BJ (cell line): Measurements from ENCODE around the gene ITGB6. TPM values are rescaled to one million over a fixed set of nuclear protein-coding genes. Genes with fewer than 3 reads are reported as not detected.

Experiments
- CTCF ChIA-PET: fragments of 350-600 bp; formaldehyde crosslinking; extraction: SDS; loops from one replicate; lab custom pipeline; 2021; ENCODE audit warnings: antibody characterized with exemption, inconsistent platforms; lab: Yijun Ruan, JAX
- POLR2A ChIA-PET: fragments of 300-600 bp; sonication (Branson Sonifier 250); formaldehyde crosslinking; extraction: SDS; loops from one replicate; lab custom pipeline; 2021; ENCODE audit warnings: antibody characterized with exemption; lab: Charles Lee
- DNase-seq: peaks from one replicate; pipeline ENCODE4 v3.0.0-alpha.2; 2011; ENCODE audit warnings: low read depth
- H3K27me3 ChIP-seq: 2 replicates; pipeline ENCODE4 v1.6.0; 2011; ENCODE audit warnings: low read length; ENCODE audit not compliant: control insufficient read depth, insufficient read depth
- H3K36me3 ChIP-seq: 2 replicates; pipeline ENCODE4 v1.5.1; 2011; ENCODE audit warnings: low read length; ENCODE audit not compliant: control insufficient read depth, insufficient read depth
- H3K4me3 ChIP-seq: 2 replicates; pipeline ENCODE4 v1.5.1; 2011; ENCODE audit warnings: low read depth, mild to moderate bottlenecking, control low read depth, low read length
- polyA plus RNA-seq: library from polyadenylated mRNA; depleted of rRNA; stranded (reverse); fragments of >200 nt; gene quantifications from 2 replicates; pipeline ENCODE4 v1.2.3, GENCODE V29; 2011
- TF ChIP-seq, protein P1 (sequence below): IDR thresholded peaks from 2 replicates; pipeline ENCODE4 v1.5.1; 2011; ENCODE audit warnings: low read depth, mild to moderate bottlenecking, control low read depth, inconsistent platforms, low read length, moderate library complexity; ENCODE audit not compliant: insufficient read depth

ITGB6 gene
- polyA plus RNA-seq, 1 experiment, result 0.01 TPM

DNA sequence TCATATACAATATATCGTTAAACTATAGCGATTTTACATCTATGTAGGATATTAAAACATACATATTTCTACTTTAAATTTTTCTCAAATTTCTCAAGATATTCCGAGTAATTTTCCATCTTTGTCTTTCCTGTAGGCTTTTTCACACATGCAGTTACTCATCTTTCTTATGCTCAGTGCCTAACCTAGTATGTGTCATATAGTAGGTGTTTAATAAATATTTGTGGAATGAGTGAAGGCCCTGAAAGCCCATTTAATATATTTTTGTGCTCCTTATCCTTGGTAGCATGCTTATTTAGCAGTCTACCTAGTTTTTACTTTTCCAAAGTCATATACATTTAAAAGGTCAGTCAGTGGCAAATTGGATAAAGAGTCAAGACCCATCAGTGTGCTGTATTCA is 67.3 kb downstream of the ITGB6 start:
- H3K36me3 ChIP-seq, result no peaks in the 10 kb centered on the region
- ChIA-PET POLR2A (no interaction called here), CTCF (no interaction called here)
- no peak overlapping the region for H3K4me3 ChIP-seq
- DNase-seq, result no peak
- TF ChIP-seq, protein P1, sequence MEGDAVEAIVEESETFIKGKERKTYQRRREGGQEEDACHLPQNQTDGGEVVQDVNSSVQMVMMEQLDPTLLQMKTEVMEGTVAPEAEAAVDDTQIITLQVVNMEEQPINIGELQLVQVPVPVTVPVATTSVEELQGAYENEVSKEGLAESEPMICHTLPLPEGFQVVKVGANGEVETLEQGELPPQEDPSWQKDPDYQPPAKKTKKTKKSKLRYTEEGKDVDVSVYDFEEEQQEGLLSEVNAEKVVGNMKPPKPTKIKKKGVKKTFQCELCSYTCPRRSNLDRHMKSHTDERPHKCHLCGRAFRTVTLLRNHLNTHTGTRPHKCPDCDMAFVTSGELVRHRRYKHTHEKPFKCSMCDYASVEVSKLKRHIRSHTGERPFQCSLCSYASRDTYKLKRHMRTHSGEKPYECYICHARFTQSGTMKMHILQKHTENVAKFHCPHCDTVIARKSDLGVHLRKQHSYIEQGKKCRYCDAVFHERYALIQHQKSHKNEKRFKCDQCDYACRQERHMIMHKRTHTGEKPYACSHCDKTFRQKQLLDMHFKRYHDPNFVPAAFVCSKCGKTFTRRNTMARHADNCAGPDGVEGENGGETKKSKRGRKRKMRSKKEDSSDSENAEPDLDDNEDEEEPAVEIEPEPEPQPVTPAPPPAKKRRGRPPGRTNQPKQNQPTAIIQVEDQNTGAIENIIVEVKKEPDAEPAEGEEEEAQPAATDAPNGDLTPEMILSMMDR, result no peak
- H3K27me3 ChIP-seq, result no peaks in the 10 kb centered on the region

DNA sequence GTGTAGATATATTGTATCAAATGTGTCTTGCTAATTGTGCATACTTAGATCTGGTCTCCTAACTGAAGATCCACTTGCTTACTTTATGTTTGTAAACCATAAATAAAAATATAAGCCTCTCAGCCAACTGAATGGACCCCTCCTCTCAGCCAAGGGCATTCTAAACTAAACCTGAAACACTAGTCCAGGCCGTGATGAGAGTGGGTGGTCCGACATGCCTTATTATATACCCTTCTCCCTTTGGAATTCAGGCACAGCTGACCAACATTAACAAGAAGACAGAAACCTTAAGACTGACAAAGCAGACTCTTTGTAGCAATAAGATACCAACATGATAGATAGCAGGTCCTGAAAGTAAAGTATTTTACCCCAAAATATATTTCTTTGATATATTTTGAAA is 73.3 kb downstream of the ITGB6 start:
- TF ChIP-seq, protein P1, result no peak
- no peak for DNase-seq
- Histone ChIP-seq H3K36me3 (no peaks in the 10 kb centered on the region), H3K27me3 (no peaks in the 10 kb centered on the region; the same call in 1 of the 2 replicates), H3K4me3 (no peak overlapping the region)
- ChIA-PET CTCF (no interaction called here), POLR2A (no interaction called here)

DNA sequence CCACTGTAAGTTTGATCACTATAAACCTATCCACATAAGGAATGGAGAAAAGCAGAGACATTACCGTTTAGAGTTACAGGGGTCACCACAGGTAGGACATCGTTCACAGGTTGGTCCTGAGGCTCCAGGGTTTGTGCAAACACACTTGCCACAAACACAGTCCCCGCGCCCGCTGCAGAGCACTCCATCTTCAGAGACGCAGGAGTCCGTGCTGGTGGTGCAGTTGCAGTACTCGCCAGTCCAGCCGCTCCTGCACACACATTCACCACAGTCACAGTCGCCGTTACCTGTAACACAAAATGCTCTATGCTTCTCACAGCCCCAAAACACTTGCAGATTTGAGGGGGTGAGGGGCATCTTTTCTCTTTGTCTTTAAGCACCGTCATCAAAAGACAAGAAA is 73.8 kb downstream of the ITGB6 start:
- TF ChIP-seq, protein P1, result no peak
- H3K36me3 ChIP-seq, result no peaks in the 10 kb centered on the region
- H3K4me3 ChIP-seq, result no peak overlapping the region
- H3K27me3 ChIP-seq, result no peaks in the 10 kb centered on the region; the same call in 1 of the 2 replicates
- ChIA-PET POLR2A (no interaction called here), CTCF (interaction anchor here (1.0 to 3.5 kb wide), 2 partner anchors 12 to 16 kb away, joined by 3 to 20 read pairs; no protein-coding TSS in a partner anchor)
- no peak for DNase-seq

DNA sequence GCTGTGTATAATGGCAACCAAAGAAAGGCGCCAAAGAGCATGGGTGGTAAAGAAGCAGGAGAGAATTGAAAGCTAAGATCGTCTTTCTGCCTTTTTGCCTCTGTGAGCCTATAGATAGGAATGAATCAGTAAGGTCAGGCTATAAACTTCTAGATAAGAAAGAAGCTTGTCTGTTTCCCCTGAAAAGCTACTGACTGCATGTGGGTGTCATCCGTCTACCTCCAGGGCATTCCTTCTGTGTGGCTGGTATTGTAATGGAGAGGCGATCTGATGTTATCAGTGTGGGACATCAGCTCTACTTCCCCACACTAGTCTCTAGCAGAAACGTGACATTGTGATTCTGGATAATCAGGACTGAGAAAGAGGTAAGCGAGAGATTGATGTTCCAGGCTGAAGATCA is 74.2 kb downstream of the ITGB6 start:
- TF ChIP-seq, protein P1, result no peak
- CTCF ChIA-PET, result interaction anchor here (1.0 to 3.5 kb wide), 2 partner anchors 12 to 16 kb away, joined by 3 to 20 read pairs; no protein-coding TSS in a partner anchor

DNA sequence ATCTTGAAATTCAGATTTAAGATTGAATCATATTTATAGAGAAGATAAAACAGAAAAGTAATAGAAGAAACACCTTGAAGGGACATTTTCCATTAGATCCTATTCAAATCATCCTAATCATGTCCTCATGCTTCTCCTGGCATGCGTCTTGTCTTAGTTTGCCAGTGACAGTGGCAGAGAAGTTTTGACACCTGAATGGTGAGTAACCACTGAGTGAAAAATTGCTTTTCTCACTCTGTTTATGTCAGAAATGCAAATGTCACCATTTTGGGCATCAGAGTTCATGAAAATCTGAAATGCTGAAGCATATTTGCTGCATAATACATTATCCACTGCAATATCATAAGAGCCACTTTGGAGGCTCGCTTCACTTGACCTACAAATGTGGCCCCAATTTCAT is 74.7 kb downstream of the ITGB6 start:
- ChIA-PET CTCF (interaction anchor here (1.0 to 3.5 kb wide), 2 partner anchors 11 to 15 kb away, joined by 3 to 20 read pairs; no protein-coding TSS in a partner anchor), POLR2A (interaction anchor here (0.6 kb wide), 1 partner anchor 104 kb away, joined by 3 read pairs; no protein-coding TSS in a partner anchor)
- no peaks in the 10 kb centered on the region for H3K36me3 ChIP-seq
- DNase-seq, result no peak
- H3K27me3 ChIP-seq, result no peaks in the 10 kb centered on the region; the same call in 1 of the 2 replicates
- H3K4me3 ChIP-seq, result no peak overlapping the region
- TF ChIP-seq, protein P1, result no peak

More for the DNA sequence above, 74.2 kb downstream of the ITGB6 start:
- Histone ChIP-seq H3K27me3 (no peaks in the 10 kb centered on the region; the same call in 1 of the 2 replicates), H3K36me3 (no peaks in the 10 kb centered on the region), H3K4me3 (no peak overlapping the region)
- POLR2A ChIA-PET, result interaction anchor here (0.6 kb wide), 1 partner anchor 104 kb away, joined by 3 read pairs; no protein-coding TSS in a partner anchor
- no peak for DNase-seq
